LNCAP (cell line): ENCODE measurements around the gene TIGD2.

Experiments used
- TF ChIP-seq, protein P1 (sequence below): fragments of 450-650 bp; IDR thresholded peaks from 2 replicates; pipeline ENCODE4 v1.5.1; 2017; ENCODE audit warnings: mild to moderate bottlenecking

TIGD2 gene

DNA sequence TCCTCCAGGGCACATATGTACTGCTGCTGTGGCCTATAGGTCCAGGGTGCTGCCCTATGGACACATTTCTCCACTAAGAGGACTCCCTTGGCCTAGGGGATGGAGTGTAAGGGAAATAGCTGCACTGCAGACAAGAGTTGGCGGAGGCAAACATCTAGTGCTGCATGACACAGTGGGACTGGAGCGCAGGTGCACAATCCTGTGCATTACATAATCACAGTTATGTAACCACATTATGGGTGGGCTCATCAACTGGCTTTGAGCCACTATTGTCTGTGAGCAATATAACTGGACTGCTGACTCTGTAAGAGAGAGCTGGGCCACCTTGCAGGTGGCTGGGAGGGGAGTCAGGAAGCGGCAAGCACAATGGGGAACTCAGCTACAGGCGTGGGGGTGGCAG lies 3.2 kb upstream of the TIGD2 start:
- TF ChIP-seq, protein P1, sequence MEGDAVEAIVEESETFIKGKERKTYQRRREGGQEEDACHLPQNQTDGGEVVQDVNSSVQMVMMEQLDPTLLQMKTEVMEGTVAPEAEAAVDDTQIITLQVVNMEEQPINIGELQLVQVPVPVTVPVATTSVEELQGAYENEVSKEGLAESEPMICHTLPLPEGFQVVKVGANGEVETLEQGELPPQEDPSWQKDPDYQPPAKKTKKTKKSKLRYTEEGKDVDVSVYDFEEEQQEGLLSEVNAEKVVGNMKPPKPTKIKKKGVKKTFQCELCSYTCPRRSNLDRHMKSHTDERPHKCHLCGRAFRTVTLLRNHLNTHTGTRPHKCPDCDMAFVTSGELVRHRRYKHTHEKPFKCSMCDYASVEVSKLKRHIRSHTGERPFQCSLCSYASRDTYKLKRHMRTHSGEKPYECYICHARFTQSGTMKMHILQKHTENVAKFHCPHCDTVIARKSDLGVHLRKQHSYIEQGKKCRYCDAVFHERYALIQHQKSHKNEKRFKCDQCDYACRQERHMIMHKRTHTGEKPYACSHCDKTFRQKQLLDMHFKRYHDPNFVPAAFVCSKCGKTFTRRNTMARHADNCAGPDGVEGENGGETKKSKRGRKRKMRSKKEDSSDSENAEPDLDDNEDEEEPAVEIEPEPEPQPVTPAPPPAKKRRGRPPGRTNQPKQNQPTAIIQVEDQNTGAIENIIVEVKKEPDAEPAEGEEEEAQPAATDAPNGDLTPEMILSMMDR: no peak

DNA sequence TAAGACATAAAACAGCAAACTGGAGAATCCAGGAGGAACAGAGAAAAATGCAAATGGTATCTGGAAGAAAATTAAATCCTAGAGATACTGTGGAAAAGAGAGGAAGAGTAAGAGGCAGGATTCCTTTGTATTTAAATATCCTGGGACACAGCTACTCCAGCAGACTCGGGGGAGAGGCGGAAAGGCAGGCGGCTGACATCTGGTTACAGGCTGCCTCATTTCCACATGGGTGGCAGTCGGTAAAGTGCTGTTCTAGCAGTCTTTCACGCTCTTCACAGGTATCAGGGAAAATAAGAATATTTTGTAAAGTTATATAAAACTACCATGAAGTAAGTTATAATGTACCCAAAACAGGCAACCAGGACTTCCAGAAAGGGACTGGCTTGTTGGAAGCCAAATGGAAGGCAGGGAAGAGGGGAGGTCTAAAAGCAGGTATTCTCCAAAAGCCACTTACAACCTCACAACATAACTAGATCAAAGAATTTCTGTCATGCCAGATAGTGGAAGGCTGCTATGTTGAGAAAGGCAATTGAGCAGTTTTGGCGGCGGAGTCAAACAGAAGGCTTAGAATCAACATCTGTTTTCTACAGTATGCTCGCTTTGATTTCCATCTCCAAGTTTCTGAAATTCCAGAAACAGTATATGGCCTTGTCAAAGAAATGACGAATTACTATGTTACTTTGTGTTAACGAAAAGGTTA lies 1.3 kb upstream of the TIGD2 start:
- TF ChIP-seq, protein P1: no peak

DNA sequence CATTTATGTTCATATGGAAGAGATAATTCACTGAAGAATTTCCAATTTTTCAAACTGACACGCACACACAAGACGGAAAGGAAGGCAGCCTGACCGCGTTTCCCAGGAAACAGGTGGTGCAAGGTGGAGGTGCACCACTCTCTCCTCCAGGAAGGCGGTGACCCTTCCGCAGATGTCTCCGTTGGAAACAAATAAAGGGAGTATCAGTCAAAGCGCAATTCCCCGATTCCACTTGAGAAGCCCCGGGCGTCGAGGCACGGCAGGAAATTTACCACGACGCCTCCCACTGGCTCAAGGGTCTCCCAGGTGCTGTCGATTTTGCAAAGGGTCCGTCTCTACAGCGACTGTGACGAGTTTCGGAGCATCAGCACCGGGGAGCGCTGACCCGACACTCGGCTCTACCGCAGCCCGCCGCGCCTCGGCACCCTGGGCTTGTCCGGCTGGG lies 770 bp upstream of the TIGD2 start:
- TF ChIP-seq, protein P1: no peak

DNA sequence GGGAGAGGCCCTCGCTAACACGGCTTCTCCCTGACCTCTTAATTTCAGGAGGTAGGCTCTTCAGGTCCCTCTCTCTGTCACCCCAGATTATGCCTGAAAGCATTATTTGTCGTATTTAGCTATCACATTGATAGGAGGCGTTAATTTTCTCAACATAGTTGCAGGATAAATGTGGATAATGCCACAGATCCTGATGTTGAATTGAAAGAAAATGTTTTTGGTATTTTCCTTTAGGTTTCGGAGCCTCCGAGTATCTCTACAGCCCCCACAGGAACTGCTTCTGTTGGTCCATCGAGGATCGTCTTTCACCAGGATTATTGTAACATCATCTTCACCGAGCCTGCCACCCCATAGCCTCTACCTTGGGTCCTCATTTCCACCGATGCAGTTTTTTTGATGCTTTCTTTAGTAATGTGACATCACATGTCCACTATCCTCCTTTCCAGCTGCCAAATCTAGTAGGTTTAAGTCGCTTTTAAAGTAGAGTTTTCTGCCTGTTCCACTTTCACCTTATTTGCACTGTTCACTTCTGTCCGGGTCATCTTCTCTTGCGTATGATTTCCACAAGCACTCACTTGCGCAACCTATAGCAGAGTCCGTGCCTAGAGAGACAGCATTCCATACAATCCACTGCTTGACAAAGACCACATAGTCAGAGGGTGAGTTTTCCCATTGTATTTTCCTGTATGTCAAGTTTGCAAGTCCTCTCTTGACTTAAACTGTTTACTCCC lies 665 bp downstream of the TIGD2 start:
- TF ChIP-seq, protein P1: no peak

DNA sequence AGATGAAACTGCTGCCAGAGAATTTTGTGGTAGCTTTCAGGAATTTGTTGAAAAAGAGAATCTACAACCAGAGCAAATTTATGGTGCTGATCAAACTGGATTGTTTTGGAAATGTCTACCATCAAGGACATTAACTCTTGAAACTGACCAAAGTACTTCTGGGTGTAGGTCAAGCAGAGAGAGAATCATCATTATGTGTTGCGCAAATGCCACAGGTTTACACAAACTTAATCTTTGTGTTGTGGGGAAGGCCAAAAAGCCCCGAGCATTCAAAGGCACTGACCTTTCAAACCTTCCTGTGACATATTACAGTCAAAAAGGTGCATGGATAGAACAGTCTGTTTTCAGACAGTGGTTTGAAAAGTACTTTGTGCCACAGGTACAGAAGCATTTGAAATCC lies 2.1 kb downstream of the TIGD2 start:
- TF ChIP-seq, protein P1: no peak

DNA sequence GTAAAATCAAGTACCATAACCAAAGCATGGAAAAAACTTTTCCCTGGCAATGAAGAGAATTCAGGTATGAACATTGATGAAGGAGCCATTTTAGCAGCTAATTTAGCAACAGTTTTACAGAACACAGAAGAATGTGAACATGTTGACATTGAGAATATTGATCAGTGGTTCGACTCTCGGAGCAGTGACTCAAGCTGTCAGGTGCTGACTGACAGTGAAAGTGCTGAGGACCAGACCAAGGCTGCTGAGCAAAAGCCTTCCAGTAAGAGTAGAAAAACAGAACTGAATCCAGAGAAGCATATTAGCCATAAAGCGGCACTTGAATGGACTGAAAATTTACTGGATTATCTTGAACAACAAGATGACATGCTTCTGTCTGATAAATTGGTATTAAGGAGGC lies 2.8 kb downstream of the TIGD2 start:
- TF ChIP-seq, protein P1: no peak

DNA sequence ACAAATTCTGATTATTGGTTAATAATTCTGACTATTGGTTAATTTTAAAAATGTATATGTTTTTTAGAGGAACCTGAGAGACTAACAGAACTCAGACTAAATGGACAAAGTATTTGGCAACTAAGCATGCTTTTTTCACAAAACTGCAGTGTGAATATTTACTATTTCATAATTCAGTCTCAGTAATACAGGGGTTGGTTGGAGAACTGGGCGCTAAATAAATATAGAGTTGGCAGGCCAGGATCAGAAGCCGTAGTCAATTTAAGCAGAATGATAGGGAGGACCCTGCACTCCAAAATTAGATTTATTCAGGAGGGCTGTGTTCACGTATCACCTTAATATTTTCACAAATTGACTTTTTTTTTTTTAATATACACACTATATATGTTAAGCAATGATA lies 5.8 kb downstream of the TIGD2 start:
- TF ChIP-seq, protein P1: no peak
